Testis (tissue), 2 donors: Measurements from ENCODE around the gene SLC2A1.

Experiments used
- POLR2A ChIP-seq: fragments of 450-650 bp; IDR thresholded peaks from one replicate; pipeline ENCODE4 v1.6.1; 2017; ENCODE audit warnings: antibody characterized with exemption, mild to moderate bottlenecking, moderate library complexity
- TF ChIP-seq, protein P1 (sequence below), 3 experiments: fragments of 450-650 bp in 2 of 3; fragments of 200-600 bp in 1 of 3; sonication (generic) in 1 of 3; IDR thresholded peaks; one replicate each; pipeline ENCODE4 v1.5.1; 2016 to 2019; ENCODE audit warnings: antibody characterized with exemption in 3 of 3, mild to moderate bottlenecking in 2 of 3, moderate library complexity in 1 of 3

DNA sequence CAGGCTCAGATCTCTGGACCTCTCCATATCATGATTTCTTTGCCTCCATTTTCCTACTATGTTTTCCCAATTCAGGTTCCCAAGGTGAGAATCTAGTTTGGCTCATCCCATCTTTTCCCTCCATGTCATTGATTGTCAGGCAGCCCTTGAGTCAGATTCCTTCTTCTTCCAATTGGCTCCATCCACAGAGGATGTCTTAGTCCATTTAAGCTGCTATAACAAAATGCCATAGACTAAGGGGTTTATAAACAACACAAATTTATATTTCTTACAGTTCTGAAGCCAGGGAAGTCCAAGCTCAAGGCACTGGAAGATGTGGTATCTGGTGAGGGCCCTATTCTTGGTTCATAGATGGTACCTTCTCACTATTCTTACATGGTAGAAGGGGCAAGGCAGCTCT, 42.8 kb upstream of the SLC2A1 start:
- TF ChIP-seq POLR2A: no peak
- TF ChIP-seq, protein P1, sequence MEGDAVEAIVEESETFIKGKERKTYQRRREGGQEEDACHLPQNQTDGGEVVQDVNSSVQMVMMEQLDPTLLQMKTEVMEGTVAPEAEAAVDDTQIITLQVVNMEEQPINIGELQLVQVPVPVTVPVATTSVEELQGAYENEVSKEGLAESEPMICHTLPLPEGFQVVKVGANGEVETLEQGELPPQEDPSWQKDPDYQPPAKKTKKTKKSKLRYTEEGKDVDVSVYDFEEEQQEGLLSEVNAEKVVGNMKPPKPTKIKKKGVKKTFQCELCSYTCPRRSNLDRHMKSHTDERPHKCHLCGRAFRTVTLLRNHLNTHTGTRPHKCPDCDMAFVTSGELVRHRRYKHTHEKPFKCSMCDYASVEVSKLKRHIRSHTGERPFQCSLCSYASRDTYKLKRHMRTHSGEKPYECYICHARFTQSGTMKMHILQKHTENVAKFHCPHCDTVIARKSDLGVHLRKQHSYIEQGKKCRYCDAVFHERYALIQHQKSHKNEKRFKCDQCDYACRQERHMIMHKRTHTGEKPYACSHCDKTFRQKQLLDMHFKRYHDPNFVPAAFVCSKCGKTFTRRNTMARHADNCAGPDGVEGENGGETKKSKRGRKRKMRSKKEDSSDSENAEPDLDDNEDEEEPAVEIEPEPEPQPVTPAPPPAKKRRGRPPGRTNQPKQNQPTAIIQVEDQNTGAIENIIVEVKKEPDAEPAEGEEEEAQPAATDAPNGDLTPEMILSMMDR (IDR thresholded peaks at IDR 0.05): no peak
